H1 (cell line): ENCODE results near the gene CMSS1. TPM values are rescaled to one million over a fixed set of nuclear protein-coding genes. Genes with fewer than 3 reads are reported as not detected.

Experiments
- CTCF ChIA-PET: fragments of 300-600 bp; sonication (Branson Sonifier 250); formaldehyde crosslinking; loops from one replicate; lab custom pipeline; 2021; ENCODE audit not compliant: partially characterized antibody; lab: Charles Lee
- POLR2A ChIA-PET: fragments of 300-600 bp; sonication (Branson Sonifier 250); formaldehyde crosslinking; loops from one replicate; lab custom pipeline; 2021; ENCODE audit warnings: inconsistent platforms; ENCODE audit not compliant: partially characterized antibody; lab: Charles Lee
- DNase-seq, 2 experiments: peaks; one replicate each; pipeline versions ENCODE4 v3.0.0 to v3.0.0-alpha.2; 2010 to 2022; ENCODE audit warnings: low spot score in 2 of 2, low read depth in 1 of 2, mixed read lengths in 1 of 2
- FAIRE-seq: peaks from 2 replicates; lab custom pipeline; 2011; peaks lifted over from hg19 to GRCh38; lab: Jason Lieb, UNC
- H2AFZ ChIP-seq: 2 replicates; pipeline ENCODE4 v1.8.1; 2012; ENCODE audit warnings: low read length, inconsistent platforms
- H2AK5ac ChIP-seq: 2 replicates; pipeline ENCODE4 v1.6.1; 2013; ENCODE audit warnings: low read depth, low read length
- H2BK120ac ChIP-seq: replicated peaks from 2 replicates; pipeline ENCODE3; 2013; ENCODE audit warnings: low read depth, low read length, inconsistent platforms
- H2BK12ac ChIP-seq: 2 replicates; pipeline ENCODE4 v1.6.1; 2013; ENCODE audit warnings: low read depth, low read length
- H2BK15ac ChIP-seq: 2 replicates; pipeline ENCODE4 v1.6.1; 2013; ENCODE audit warnings: low read length
- H2BK20ac ChIP-seq: 2 replicates; pipeline ENCODE4 v1.6.1; 2013; ENCODE audit warnings: low read length
- H2BK5ac ChIP-seq: 2 replicates; pipeline ENCODE4 v1.6.1; 2013; ENCODE audit warnings: low read depth, low read length
- H3K14ac ChIP-seq: 2 replicates; pipeline ENCODE4 v1.6.1; 2013; ENCODE audit warnings: inconsistent platforms; ENCODE audit not compliant: insufficient read length
- H3K18ac ChIP-seq: 2 replicates; pipeline ENCODE4 v1.6.1; 2013; ENCODE audit warnings: low read length; ENCODE audit errors: extremely low read depth
- H3K23ac ChIP-seq: 2 replicates; pipeline ENCODE4 v1.6.1; 2013; ENCODE audit warnings: inconsistent platforms; ENCODE audit not compliant: insufficient read length
- H3K23me2 ChIP-seq: 2 replicates; pipeline ENCODE4 v1.6.1; 2013; ENCODE audit warnings: low read depth, low read length
- H3K27ac ChIP-seq: 2 replicates; pipeline ENCODE4 v1.6.1; 2011; ENCODE audit warnings: low read depth, low read length, inconsistent platforms
- H3K27me3 ChIP-seq, 4 experiments: replicated peaks in 1 of 4; 1 replicate in 1 of 4; 2 replicates in 3 of 4; pipeline versions ENCODE4 v1.6.1 to v1.8.1; 2011 to 2013; ENCODE audit warnings: low read length in 3 of 4, mild to moderate bottlenecking in 3 of 4, inconsistent platforms in 2 of 4, mixed read lengths in 2 of 4, moderate library complexity in 1 of 4; ENCODE audit not compliant: control insufficient read depth in 3 of 4, insufficient read depth in 3 of 4; ENCODE audit errors: extremely low read depth in 1 of 4
- H3K36me3 ChIP-seq, 4 experiments: 2 replicates each; pipeline versions ENCODE4 v1.6.1 to v1.8.1; 2011 to 2013; ENCODE audit warnings: mild to moderate bottlenecking in 4 of 4, low read length in 3 of 4, moderate library complexity in 2 of 4, control low read depth in 1 of 4, inconsistent platforms in 1 of 4; ENCODE audit not compliant: insufficient read depth in 4 of 4, control insufficient read depth in 2 of 4
- H3K4ac ChIP-seq: replicated peaks from 2 replicates; pipeline ENCODE3; 2013; ENCODE audit warnings: low read length, low read depth, mixed read lengths, inconsistent platforms; ENCODE audit not compliant: insufficient read length
- H3K4me1 ChIP-seq, 4 experiments: replicated peaks in 1 of 4; 1 replicate in 1 of 4; 2 replicates in 3 of 4; pipeline versions ENCODE4 v1.6.1 to v1.8.1; 2011 to 2013; ENCODE audit warnings: low read length in 3 of 4, inconsistent platforms in 2 of 4, mixed read lengths in 1 of 4; ENCODE audit not compliant: insufficient read depth in 4 of 4, control insufficient read depth in 3 of 4
- H3K4me2 ChIP-seq, 2 experiments: 2 replicates each; pipeline versions ENCODE4 v1.6.1 to v1.8.1; 2011 to 2013; ENCODE audit warnings: low read depth in 2 of 2, low read length in 2 of 2, control low read depth in 1 of 2, inconsistent platforms in 1 of 2, mild to moderate bottlenecking in 1 of 2; ENCODE audit not compliant: insufficient read depth in 1 of 2
- H3K4me3 ChIP-seq, 4 experiments: fragments of 200-600, 300-600 bp in 1 of 4; sonication (generic), shearing (Covaris generic), sonication (Bioruptor Twin) in 1 of 4; 2 replicates each; pipeline versions ENCODE4 v1.5.1 to v1.8.1; 2011 to 2016; ENCODE audit warnings: low read length in 4 of 4, low read depth in 3 of 4, control low read depth in 2 of 4, inconsistent platforms in 2 of 4, mild to moderate bottlenecking in 2 of 4, mixed read lengths in 1 of 4, moderate library complexity in 1 of 4; ENCODE audit not compliant: insufficient read depth in 2 of 4; ENCODE audit errors: extremely low read depth in 1 of 4
- H3K56ac ChIP-seq: replicated peaks from 2 replicates; pipeline ENCODE3; 2013; ENCODE audit warnings: low read depth, mild to moderate bottlenecking, mixed read lengths, low read length, inconsistent platforms; ENCODE audit not compliant: insufficient read length
- H3K79me1 ChIP-seq: 2 replicates; pipeline ENCODE4 v1.6.1; 2013; ENCODE audit warnings: low read depth, low read length, control low read depth
- H3K79me2 ChIP-seq, 2 experiments: 2 replicates each; pipeline versions ENCODE4 v1.6.1 to v1.8.1; 2012 to 2013; ENCODE audit warnings: low read length in 2 of 2, mild to moderate bottlenecking in 2 of 2, inconsistent platforms in 1 of 2; ENCODE audit not compliant: insufficient read depth in 2 of 2, control insufficient read depth in 1 of 2
- H3K9ac ChIP-seq, 4 experiments: replicated peaks in 1 of 4; 1 replicate in 1 of 4; 2 replicates in 3 of 4; pipeline versions ENCODE4 v1.6.1 to v1.8.1; 2011 to 2013; ENCODE audit warnings: low read depth in 3 of 4, low read length in 3 of 4, control low read depth in 2 of 4, mild to moderate bottlenecking in 2 of 4, moderate library complexity in 2 of 4, inconsistent platforms in 1 of 4; ENCODE audit errors: extremely low read depth in 1 of 4
- H3K9me3 ChIP-seq, 2 experiments: 2 replicates each; pipeline versions ENCODE4 v1.6.1 to v1.8.1; 2012 to 2013; ENCODE audit warnings: mild to moderate bottlenecking in 2 of 2, moderate library complexity in 2 of 2, control low read depth in 1 of 2, inconsistent platforms in 1 of 2, low read depth in 1 of 2, low read length in 1 of 2, mixed read lengths in 1 of 2; ENCODE audit not compliant: insufficient read depth in 2 of 2
- H4K20me1 ChIP-seq, 2 experiments: replicated peaks in 1 of 2; 2 replicates each; pipeline versions ENCODE3 to v1.8.1; 2011 to 2013; ENCODE audit warnings: inconsistent platforms in 2 of 2, low read length in 2 of 2, mild to moderate bottlenecking in 1 of 2; ENCODE audit not compliant: insufficient read depth in 2 of 2, control insufficient read depth in 1 of 2
- H4K5ac ChIP-seq: 2 replicates; pipeline ENCODE4 v1.6.1; 2013; ENCODE audit warnings: low read length, low read depth, mixed read lengths, inconsistent platforms; ENCODE audit not compliant: insufficient read length
- H4K8ac ChIP-seq: 2 replicates; pipeline ENCODE4 v1.8.0; 2013; ENCODE audit warnings: mild to moderate bottlenecking, moderate library complexity, low read length, inconsistent platforms; ENCODE audit not compliant: insufficient read depth; ENCODE audit errors: extremely low read depth
- H4K91ac ChIP-seq: replicated peaks from 2 replicates; pipeline ENCODE3; 2013; ENCODE audit warnings: low read length, mixed read lengths, inconsistent platforms; ENCODE audit not compliant: insufficient read length
- ASH2L ChIP-seq: fragments of 200-600, 300-600 bp; sonication (generic); IDR thresholded peaks from one replicate; pipeline ENCODE4 v1.7.1; 2017; ENCODE audit warnings: low read length
- ATF2 ChIP-seq: IDR thresholded peaks from 2 replicates; pipeline ENCODE4 v1.6.1; 2012; ENCODE audit warnings: low read length, inconsistent platforms
- ATF3 ChIP-seq: IDR thresholded peaks from 2 replicates; pipeline ENCODE4 v1.6.1; 2011; ENCODE audit warnings: low read depth, mild to moderate bottlenecking, low read length; ENCODE audit not compliant: insufficient read depth
- BCL11A ChIP-seq, 2 experiments: IDR thresholded peaks; one replicate each; pipeline ENCODE4 v1.6.1; 2011; ENCODE audit warnings: low read depth in 2 of 2, low read length in 2 of 2, mild to moderate bottlenecking in 2 of 2
- CBX5 ChIP-seq: fragments of 300-800, 300-1000 bp; sonication (generic); IDR thresholded peaks from 2 replicates; pipeline ENCODE4 v1.7.1; 2016; ENCODE audit warnings: antibody characterized with exemption, low read length, low read depth
- CREB1 ChIP-seq: IDR thresholded peaks from 2 replicates; pipeline ENCODE4 v1.6.1; 2012; ENCODE audit warnings: inconsistent platforms
- KDM1A ChIP-seq: fragments of 200-600, 300-600 bp; sonication (generic); IDR thresholded peaks from 2 replicates; pipeline ENCODE4 v1.7.1; 2016; ENCODE audit warnings: mild to moderate bottlenecking, low read length, borderline replicate concordance
- MAX ChIP-seq: IDR thresholded peaks from 2 replicates; pipeline ENCODE4 v1.6.1; 2012; ENCODE audit warnings: inconsistent platforms
- POU5F1 ChIP-seq: IDR thresholded peaks from 2 replicates; pipeline ENCODE4 v1.6.1; 2011; ENCODE audit warnings: low read depth, mild to moderate bottlenecking, low read length, moderate library complexity
- RXRA ChIP-seq: IDR thresholded peaks from 2 replicates; pipeline ENCODE4 v1.6.1; 2011; ENCODE audit warnings: low read depth, mild to moderate bottlenecking, low read length, moderate library complexity; ENCODE audit not compliant: insufficient read depth
- SIRT6 ChIP-seq: IDR thresholded peaks from one replicate; pipeline ENCODE4 v1.7.1; 2012; ENCODE audit warnings: low read length, inconsistent platforms
- SIX5 ChIP-seq: IDR thresholded peaks from 2 replicates; pipeline ENCODE4 v1.6.1; 2011; ENCODE audit warnings: mild to moderate bottlenecking, low read depth, low read length
- SP4 ChIP-seq: IDR thresholded peaks from 2 replicates; pipeline ENCODE4 v1.6.1; 2012; ENCODE audit warnings: low read length, inconsistent platforms
- SRF ChIP-seq: IDR thresholded peaks from 2 replicates; pipeline ENCODE4 v1.6.1; 2011; ENCODE audit warnings: mild to moderate bottlenecking, low read depth, low read length, moderate library complexity
- ZNF274 ChIP-seq: IDR thresholded peaks from 2 replicates; pipeline ENCODE4 v1.7.0; 2012; ENCODE audit warnings: low read length, borderline replicate concordance; ENCODE audit errors: extremely low read depth
- polyA plus RNA-seq, 7 experiments: library from polyadenylated mRNA; depleted of rRNA in 3 of 7; stranded (reverse) in 5 of 7; unstranded in 2 of 7; fragments of >200 nt in 5 of 7; fragments of 200-250 nt in 2 of 7; gene quantifications; 1 replicate in 5 of 7; 2 replicates in 1 of 7; 4 replicates in 1 of 7; pipeline versions ENCODE4 v1.2.1 to v1.2.3, GENCODE V29; 2011 to 2013; ENCODE audit warnings: missing spikeins in 2 of 7, mixed read lengths in 2 of 7
- total RNA-seq: library from RNA; stranded (reverse); fragmentation: NEBNext Ultra II Directional; extraction: Animal tissue kit (Norgen Biotek cat#: 25700); gene quantifications from 2 replicates; pipeline ENCODE4 v1.2.1, GENCODE V29; 2021

Gene CMSS1
- total and polyA plus RNA-seq, 2 of the 8 experiments (the other 6 are each of a cell fraction or from before 2014, with no cell fraction given) = 15.2 to 75.1 TPM

GRCh38 chr3:100155590-100155989 is 337.9 kb downstream of the CMSS1 start:
- Histone ChIP-seq H2BK120ac (no peak overlapping the region), H3K56ac (no peak overlapping the region), H3K79me2 (no peaks in the 10 kb centered on the region), H3K27ac (no peak overlapping the region), H2AFZ (no peak overlapping the region), H3K4ac (no peak overlapping the region), H3K9ac (no peak overlapping the region), H3K23me2 (no peaks in the 10 kb centered on the region), H3K36me3 (peaks cover 0 to 11% (median 2%) of the 10 kb centered on the region in 4 experiments; a peak in 3 of 8 replicates), H3K79me1 (no peaks in the 10 kb centered on the region), H4K91ac (no peak overlapping the region), H3K18ac (no peak overlapping the region), H2BK20ac (no peak overlapping the region), H3K14ac (no peak overlapping the region), H2BK15ac (no peak overlapping the region), H3K27me3 (no peaks in the 10 kb centered on the region), H4K20me1 (no peaks in the 10 kb centered on the region), H4K8ac (no peak overlapping the region), H3K9me3 (peaks cover 9 to 10% of the 10 kb centered on the region in 2 experiments; a peak in 2 of 4 replicates), H2BK12ac (no peak overlapping the region), H3K4me3 (no peak overlapping the region), H3K4me1 (no peaks in the 10 kb centered on the region), H2AK5ac (no peak overlapping the region), H3K4me2 (no peak overlapping the region), H3K23ac (no peak overlapping the region), H4K5ac (no peak overlapping the region), H2BK5ac (no peak overlapping the region)
- DNase-seq (no peak), FAIRE-seq (no peak)
- ChIA-PET CTCF (no interaction called here), POLR2A (no interaction called here)
- no peak for TF ChIP-seq SIX5
- no peak for TF ChIP-seq KDM1A
- TF ChIP-seq RXRA = no peak
- TF ChIP-seq CBX5 = no peak
- TF ChIP-seq MAX = no peak
- TF ChIP-seq CREB1 = no peak
- no peak for TF ChIP-seq BCL11A (IDR thresholded peaks at IDR 0.05; ENCODE audit: low read depth in 2 of 2, low read length in 2 of 2)
- TF ChIP-seq POU5F1 = no peak
- no peak for TF ChIP-seq ATF2
- no peak for TF ChIP-seq SIRT6
- TF ChIP-seq SRF = no peak
- no peak for TF ChIP-seq ZNF274
- no peak for TF ChIP-seq ATF3
- no peak for TF ChIP-seq SP4
- no peak for TF ChIP-seq ASH2L
